Measurements from ENCODE around the gene TMC6.
A peak's percentile ranks its signal among the peaks of the same experiment; 100 is the strongest.

Gene TMC6

DNA sequence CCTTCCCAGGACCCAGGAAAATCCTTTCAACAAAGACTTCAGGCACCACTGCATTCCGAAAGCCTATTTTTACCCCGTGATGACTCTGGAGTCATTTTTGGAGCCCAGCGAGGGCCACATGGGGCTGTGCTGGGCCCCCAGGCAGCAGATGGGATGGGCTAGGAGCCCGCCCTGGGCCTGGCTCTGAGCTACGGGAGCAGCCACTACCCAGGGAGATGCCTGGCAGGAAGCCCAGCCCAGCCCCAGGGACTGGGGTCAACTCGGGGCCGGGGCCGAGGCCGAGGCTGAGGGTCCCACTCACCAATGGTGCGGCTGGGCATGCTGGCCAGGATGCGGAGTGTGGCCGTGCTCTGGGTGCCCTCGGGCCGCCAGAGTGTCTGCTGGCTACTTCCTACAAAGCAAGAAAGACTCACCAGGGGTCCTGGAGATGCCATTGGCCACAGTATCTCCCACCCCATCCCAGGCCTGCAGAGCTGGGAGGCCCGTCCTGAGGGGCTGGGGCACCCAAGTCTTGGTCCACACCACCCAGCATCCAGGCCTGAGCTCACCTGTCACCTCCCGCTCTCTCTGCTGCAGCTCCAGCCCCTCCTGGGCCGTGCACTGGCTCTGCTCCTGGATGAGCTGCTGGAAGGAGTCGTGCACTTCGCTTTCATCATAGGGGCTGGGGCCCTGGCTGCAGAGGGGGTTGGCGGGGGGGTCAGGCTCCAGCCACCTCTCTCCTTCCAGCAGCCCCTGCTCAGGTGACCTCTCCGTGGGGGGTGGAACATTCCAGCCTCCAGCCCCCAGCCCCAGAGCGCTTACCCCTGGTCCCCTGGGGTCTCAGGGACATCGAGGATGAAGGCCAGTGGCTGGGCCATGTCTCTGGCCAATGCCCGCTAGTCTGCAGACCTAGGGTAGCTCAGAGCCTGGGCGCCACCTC is 2.3 kb downstream of the TMC6 start:
- no peaks in the 10 kb centered on the region for H3K9me3 Mint-ChIP-seq
- H3K4me3 Mint-ChIP-seq = peak overlapping the region; percentile 93
- peaks cover 54% of the 10 kb centered on the region for H3K4me1 Mint-ChIP-seq (ENCODE audit: low read depth)
- peaks cover 62% of the 10 kb centered on the region for H3K36me3 Mint-ChIP-seq (ENCODE audit: low read depth)
- DNase-seq (ENCODE audit: low spot score) = no peak
- H3K27me3 Mint-ChIP-seq (ENCODE audit: low read depth) = no peaks in the 10 kb centered on the region
- H3K27ac Mint-ChIP-seq = peak overlapping the region; percentile 83

DNA sequence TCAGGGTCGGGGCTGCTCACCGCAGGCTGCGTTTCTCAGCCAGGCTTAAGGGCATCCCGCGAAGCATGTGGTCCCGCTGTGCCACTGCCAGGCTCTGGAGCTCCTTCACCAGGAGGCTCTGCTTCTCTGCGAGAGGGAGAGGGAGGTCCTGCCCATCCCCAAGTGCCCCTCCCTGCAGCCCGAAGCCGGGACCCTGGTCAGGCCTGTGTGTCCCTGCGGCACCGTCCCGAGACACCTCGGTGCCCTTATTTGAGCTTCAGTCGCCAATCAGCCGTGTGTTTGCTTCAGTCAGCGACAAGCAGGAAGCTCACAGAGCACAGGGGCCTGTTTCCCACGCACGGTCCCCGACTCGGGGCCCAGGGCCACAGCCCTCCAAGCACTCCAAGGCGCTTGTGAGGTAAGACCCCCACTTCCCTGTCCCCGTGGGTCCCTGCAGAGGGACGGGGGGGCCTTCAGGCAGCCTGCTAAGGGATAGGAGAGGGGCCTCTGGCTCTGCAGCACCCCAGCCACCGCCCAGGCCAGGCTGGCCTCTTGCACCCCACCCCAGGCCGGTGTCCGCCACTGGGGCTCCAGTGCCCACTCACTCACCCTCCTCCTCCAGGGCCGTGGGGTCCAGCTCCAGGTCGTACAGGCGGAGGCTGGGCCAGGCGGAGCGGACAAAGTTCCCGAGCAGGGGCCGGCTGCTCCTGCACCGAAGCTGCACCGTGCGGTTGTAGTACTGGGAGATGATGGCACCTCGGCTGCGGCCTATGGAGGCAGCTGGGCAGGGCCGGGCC is 3.2 kb downstream of the TMC6 start:
- H3K27ac Mint-ChIP-seq = peak overlapping the region; percentile 41

DNA sequence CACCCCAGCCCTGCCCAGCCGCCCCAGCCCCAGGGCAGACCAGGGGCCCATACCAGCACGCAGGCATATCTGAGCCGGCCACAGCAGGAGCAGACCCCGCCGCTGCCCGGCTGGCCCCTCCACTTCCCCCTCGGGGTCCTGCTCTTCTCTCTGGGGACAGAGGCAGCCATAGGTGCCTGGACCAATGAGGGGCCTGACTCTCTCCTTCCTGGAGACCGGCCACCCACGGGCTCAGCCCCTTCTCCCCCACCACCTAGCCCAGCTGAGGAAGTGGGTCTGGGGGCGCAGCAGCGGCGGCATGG is 3.8 kb downstream of the TMC6 start:
- no peaks in the 10 kb centered on the region for H3K27me3 Mint-ChIP-seq (ENCODE audit: low read depth)
- DNase-seq (ENCODE audit: low spot score) = no peak
- H3K27ac Mint-ChIP-seq = peak overlapping the region; percentile 41
- H3K9me3 Mint-ChIP-seq = no peaks in the 10 kb centered on the region
- peaks cover 54% of the 10 kb centered on the region for H3K4me1 Mint-ChIP-seq (ENCODE audit: low read depth)
- H3K36me3 Mint-ChIP-seq (ENCODE audit: low read depth) = peaks cover 64% of the 10 kb centered on the region
- peak overlapping the region; percentile 93 for H3K4me3 Mint-ChIP-seq

More for the DNA sequence above, 3.2 kb downstream of the TMC6 start:
- Mint-ChIP-seq H3K36me3 (ENCODE audit: low read depth) (peaks cover 62% of the 10 kb centered on the region), H3K9me3 (no peaks in the 10 kb centered on the region), H3K4me1 (ENCODE audit: low read depth) (peaks cover 58% of the 10 kb centered on the region), H3K27me3 (ENCODE audit: low read depth) (no peaks in the 10 kb centered on the region), H3K4me3 (peak overlapping the region; percentile 93)
- DNase-seq (ENCODE audit: low spot score) = no peak

DNA sequence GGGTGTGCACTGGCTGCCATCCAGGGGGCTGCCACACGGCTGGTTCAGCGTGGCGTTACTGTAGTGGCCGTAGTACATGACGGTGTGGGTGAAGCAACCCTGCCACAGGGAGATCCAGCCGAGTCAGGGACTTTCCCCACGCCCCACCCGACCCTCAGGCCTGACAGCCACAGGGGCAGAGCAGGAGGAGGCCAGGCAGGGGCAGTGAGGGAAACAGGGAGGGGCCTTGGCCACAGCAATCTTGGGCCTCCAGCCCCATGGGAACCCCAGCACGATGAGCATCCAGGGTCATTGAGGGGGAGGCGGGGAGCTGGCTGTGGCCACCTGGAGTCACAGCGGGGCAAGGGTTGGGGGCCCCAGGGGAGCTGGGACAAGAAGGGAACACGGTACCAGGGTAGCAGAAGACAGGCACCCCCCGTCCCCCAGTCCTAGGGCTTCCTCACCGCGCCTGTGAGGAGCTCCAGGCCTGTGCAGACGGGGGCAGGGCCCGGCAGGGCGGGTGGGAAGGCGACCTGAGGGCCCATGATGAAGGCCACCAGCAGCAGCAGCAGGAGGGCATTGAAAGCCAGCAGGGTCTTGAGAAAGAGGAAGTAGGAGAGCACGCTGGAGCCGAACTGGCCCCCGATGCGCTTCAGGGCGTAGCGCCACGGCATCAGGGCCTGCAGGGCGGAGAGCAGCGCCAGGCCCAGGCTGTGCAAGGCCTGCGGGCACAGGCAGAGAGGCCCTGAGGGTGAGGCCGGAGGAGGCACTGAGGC is 4.3 kb downstream of the TMC6 start:
- H3K4me3 Mint-ChIP-seq = peak overlapping the region; percentile 90

DNA sequence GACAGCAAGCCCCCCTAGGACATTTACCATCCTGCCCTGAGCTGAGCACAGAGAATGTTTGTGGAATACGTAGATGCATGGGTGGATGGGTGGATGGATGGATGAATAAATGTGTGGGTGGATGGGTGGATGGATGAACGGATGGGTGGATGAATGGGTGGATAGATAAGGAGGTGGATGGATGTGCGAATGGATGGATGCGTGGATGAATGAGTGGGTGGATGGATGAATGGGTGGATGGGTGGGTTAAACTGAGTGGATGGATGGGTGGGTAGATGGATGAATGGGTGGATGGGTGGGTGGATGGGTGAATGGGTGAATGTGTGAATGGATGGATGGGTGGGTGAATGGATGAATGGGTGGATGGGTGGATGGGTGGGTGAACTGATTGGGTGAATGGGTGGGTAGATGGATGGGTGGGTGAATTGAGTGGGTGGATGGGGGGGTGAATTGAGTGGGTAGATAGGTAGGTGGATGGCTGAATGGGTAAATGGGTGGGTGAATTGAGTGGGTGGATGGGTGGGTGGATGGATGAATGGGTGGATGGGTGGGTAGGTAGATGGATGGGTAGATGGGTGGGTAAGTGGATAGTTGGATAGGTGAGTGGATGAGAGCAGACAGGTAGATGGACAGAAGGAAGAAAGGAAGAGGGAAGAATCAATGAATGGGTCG is 5.2 kb downstream of the TMC6 start:
- H3K27me3 Mint-ChIP-seq (ENCODE audit: low read depth) = no peaks in the 10 kb centered on the region
- peaks cover 46% of the 10 kb centered on the region for H3K4me1 Mint-ChIP-seq (ENCODE audit: low read depth)
- H3K4me3 Mint-ChIP-seq = peak overlapping the region; percentile 90
- peaks cover 68% of the 10 kb centered on the region for H3K36me3 Mint-ChIP-seq (ENCODE audit: low read depth)
- H3K27ac Mint-ChIP-seq = peak overlapping the region; percentile 81
- DNase-seq (ENCODE audit: low spot score) = no peak
- no peaks in the 10 kb centered on the region for H3K9me3 Mint-ChIP-seq

More for the DNA sequence above, 4.3 kb downstream of the TMC6 start:
- Mint-ChIP-seq H3K36me3 (ENCODE audit: low read depth) (peaks cover 67% of the 10 kb centered on the region), H3K4me1 (ENCODE audit: low read depth) (peaks cover 50% of the 10 kb centered on the region), H3K27me3 (ENCODE audit: low read depth) (no peaks in the 10 kb centered on the region), H3K9me3 (no peaks in the 10 kb centered on the region), H3K27ac (peak overlapping the region; percentile 42)
- no peak for DNase-seq (ENCODE audit: low spot score)

DNA sequence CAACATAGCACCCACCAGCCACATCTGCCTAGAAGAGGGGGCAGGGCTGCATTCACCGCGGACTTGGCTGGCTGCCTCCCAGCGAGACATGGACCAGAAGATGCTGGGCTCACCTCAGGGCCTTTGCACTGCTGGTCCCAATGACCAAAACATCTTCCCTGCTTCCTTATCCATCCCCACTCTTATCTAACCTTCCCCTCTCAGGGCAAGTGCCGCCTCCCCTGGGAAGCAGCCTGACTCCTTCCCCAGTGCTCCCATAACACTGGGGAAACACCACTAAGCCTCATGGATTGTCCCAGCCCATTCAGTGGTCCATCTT is 5.7 kb downstream of the TMC6 start:
- Mint-ChIP-seq H3K27me3 (ENCODE audit: low read depth) (no peaks in the 10 kb centered on the region), H3K9me3 (no peaks in the 10 kb centered on the region), H3K4me1 (ENCODE audit: low read depth) (peaks cover 48% of the 10 kb centered on the region), H3K36me3 (ENCODE audit: low read depth) (peaks cover 70% of the 10 kb centered on the region), H3K27ac (peak overlapping the region; percentile 81), H3K4me3 (peak overlapping the region; percentile 90)
- DNase-seq (ENCODE audit: low spot score) = no peak

DNA sequence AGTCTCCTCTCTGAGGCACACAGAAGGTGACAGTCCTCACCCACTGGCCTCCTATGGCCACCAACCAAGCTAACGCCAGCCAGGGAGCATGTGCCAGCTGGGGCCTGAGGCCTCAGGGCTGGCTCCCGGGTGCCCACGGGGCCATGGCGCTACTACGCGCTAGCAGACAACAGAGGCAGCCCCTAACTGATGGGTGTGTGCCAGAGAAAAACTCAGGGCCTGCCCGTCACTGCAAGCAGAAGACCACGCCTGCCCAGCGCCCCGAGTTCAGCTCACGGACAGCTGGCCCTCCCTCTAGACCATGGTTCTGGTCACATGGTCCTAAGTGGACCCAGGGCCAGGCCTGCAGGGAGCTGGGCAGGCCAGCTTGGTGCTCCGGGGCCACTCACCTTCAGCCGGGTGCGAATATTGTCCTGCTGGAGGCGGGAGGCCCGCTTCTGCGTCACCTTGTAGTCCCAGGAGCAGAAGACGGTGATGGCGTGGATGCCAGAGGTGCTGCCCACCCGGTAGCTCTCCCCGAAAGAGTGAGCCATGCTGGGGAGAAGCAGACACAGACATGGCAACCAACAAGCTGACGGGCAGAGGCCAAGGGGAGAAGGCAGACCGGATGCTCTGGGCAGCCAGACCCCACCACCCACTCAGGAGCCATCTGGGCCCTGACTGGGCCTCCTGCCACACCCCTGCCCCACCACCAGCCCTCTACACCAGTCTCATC is 6.2 kb downstream of the TMC6 start:
- H3K4me3 Mint-ChIP-seq = peak overlapping the region; percentile 90
- no peak for DNase-seq (ENCODE audit: low spot score)
- H3K27me3 Mint-ChIP-seq (ENCODE audit: low read depth) = no peaks in the 10 kb centered on the region
- H3K9me3 Mint-ChIP-seq = no peaks in the 10 kb centered on the region
- H3K27ac Mint-ChIP-seq = peak overlapping the region; percentile 92
- peaks cover 48% of the 10 kb centered on the region for H3K4me1 Mint-ChIP-seq (ENCODE audit: low read depth)
- peaks cover 66% of the 10 kb centered on the region for H3K36me3 Mint-ChIP-seq (ENCODE audit: low read depth)

DNA sequence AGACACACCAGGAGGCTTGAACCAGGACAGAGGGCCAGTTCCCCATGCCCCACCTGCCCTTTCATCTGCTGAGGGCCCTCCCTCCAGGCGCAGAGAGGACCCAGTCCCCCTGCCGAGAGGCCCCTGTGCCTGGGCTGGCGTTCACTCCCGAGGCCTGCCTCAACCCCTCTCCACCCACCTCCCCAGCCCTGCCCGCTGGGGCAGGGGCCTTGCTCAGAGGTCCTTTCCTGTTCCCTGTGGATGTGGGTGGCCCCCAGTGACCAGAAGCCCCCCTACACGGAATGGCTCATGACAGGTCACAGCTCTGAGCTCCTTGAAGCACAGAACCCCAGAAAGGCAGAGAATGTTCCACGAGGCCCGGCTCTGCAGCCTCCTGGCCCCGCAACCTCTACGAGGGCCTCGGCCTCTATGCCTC is 6.7 kb downstream of the TMC6 start:
- Mint-ChIP-seq H3K9me3 (no peaks in the 10 kb centered on the region), H3K27ac (peak overlapping the region; percentile 92), H3K36me3 (ENCODE audit: low read depth) (peaks cover 65% of the 10 kb centered on the region), H3K4me1 (ENCODE audit: low read depth) (peaks cover 46% of the 10 kb centered on the region), H3K27me3 (ENCODE audit: low read depth) (no peaks in the 10 kb centered on the region), H3K4me3 (peak overlapping the region; percentile 90)
- no peak for DNase-seq (ENCODE audit: low spot score)

DNA sequence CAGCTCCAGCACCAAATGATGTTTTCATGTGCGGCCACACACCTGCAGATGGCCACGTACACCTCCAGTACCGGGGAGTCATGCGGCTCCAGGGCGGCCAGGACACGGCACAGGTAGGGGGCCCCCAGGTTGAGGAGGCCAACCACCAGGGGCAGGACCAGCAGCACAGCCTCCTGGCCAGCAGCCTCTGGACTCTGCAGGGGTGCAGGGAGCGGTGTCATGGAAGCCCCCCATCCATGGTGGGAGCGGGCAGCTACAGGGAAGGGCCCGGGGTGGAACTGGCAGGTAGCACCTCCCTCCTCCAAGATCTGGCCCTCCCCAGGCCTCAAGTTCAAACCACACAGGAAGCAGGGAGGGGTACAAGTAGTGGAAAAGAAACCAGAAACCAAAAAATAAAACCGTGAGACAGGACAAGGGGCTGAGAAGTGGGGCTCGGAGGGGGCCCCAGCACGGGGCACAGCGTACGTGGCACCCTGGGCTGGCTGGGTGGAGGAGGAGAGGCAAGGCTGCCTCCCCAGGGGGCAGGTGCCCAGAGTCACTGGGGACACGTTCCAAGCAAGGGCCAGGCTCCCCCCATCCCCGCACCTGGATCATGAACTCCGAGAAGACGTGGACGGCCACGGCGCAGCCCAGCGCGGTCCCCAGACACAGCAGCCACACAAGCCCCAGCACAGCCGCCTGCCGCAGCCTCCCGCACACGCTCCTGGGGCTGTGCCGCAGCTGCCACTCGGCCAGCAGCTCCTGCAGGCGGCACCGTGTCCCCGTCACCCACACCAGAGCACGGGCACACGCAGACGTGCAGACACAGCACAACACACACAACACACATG is 7.4 kb downstream of the TMC6 start:
- DNase-seq (ENCODE audit: low spot score) = peak; percentile 60
- Mint-ChIP-seq H3K27ac (peak overlapping the region; percentile 92), H3K4me1 (ENCODE audit: low read depth) (peaks cover 44% of the 10 kb centered on the region), H3K27me3 (ENCODE audit: low read depth) (no peaks in the 10 kb centered on the region), H3K36me3 (ENCODE audit: low read depth) (peaks cover 62% of the 10 kb centered on the region), H3K4me3 (peak overlapping the region; percentile 90), H3K9me3 (no peaks in the 10 kb centered on the region)

DNA sequence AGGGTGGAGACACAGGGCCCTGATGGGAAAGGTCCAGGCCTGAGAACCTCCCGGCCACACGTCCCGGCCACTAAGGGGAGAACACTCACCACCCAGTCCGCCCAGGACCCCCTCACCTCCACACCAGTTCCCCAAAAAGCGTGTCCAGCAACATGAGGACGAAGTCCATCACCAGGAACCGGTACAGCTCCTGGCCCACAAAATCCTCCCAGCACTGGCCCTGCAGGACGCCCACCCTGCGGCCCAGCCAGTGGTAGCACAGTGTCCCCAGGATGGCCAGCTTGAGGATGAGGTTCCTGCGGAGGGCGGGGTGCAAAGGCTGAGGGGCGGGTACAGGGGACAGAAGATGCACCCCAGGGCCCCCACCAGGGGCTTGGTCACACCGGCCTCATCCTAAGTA is 8.0 kb downstream of the TMC6 start:
- Mint-ChIP-seq H3K27me3 (ENCODE audit: low read depth) (no peaks in the 10 kb centered on the region), H3K4me3 (peak overlapping the region; percentile 90), H3K4me1 (ENCODE audit: low read depth) (peaks cover 44% of the 10 kb centered on the region), H3K9me3 (no peaks in the 10 kb centered on the region), H3K36me3 (ENCODE audit: low read depth) (peaks cover 61% of the 10 kb centered on the region), H3K27ac (peak overlapping the region; percentile 92)
- DNase-seq (ENCODE audit: low spot score) = no peak

DNA sequence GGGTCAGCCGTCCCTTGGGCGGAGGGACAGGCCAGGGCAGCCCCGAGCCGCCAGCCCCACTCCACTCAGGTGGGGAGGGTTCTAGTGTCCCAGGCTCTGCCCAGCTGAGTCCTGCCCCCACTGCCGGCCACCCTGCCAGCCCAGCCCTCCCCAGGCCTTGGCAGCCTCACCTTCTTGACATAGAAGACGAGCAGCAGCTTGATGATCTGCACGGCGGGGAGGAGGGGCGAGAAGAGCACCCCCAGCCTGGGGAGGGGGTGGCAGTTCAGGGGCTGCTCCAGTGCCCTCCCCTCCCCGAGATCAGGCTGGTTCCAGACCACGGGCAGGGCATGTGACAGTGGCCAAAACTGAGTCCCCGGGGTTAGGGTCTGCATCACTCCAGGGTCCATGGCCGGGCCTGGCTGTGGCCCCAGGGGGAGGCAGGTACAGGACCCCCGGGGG is 9.7 kb downstream of the TMC6 start:
- Mint-ChIP-seq H3K4me1 (ENCODE audit: low read depth) (peaks cover 49% of the 10 kb centered on the region), H3K27me3 (ENCODE audit: low read depth) (no peaks in the 10 kb centered on the region), H3K36me3 (ENCODE audit: low read depth) (peaks cover 61% of the 10 kb centered on the region)

More for the DNA sequence above, 9.7 kb downstream of the TMC6 start:
- Mint-ChIP-seq H3K9me3 (no peaks in the 10 kb centered on the region), H3K4me3 (no peak overlapping the region), H3K27ac (no peak overlapping the region)
- DNase-seq (ENCODE audit: low spot score) = no peak
